Activated B cell treated with CpG ODN at 0.5 μM for 24 hours (primary cell): ENCODE measurements around the gene ZCCHC2. TPM values are rescaled to one million over a fixed set of nuclear protein-coding genes. Genes with fewer than 3 reads are reported as not detected.

Experiments
- ATAC-seq: fragments of 200-7000 bp; cut with Tn5 transposase; one replicate; pipeline ENCODE4 v1.10.0; 2021; ENCODE audit warnings: low read depth, mild to moderate bottlenecking, moderate library complexity
- CTCF ChIA-PET: fragments of 350-600 bp; sonication (Branson Sonifier 250); formaldehyde crosslinking; loops from one replicate; lab custom pipeline; 2021; ENCODE audit warnings: antibody characterized with exemption; lab: Charles Lee
- POLR2A ChIA-PET: fragments of 350-600 bp; sonication (Branson Sonifier 250); formaldehyde crosslinking; loops from one replicate; lab custom pipeline; 2021; ENCODE audit warnings: antibody characterized with exemption; lab: Charles Lee
- DNase-seq: peaks from one replicate; pipeline ENCODE4 v3.0.0; 2022
- H3K27ac Mint-ChIP-seq: one replicate; pipeline ENCODE4 v1.8.0; 2020; ENCODE audit warnings: mixed read lengths
- H3K27me3 Mint-ChIP-seq: one replicate; pipeline ENCODE4 v1.8.0; 2021; ENCODE audit warnings: mixed read lengths
- H3K36me3 Mint-ChIP-seq: one replicate; pipeline ENCODE4 v1.8.0; 2021; ENCODE audit warnings: low read depth, mixed read lengths
- H3K4me1 Mint-ChIP-seq: one replicate; pipeline ENCODE4 v1.8.0; 2021; ENCODE audit warnings: mixed read lengths
- H3K4me3 Mint-ChIP-seq: one replicate; pipeline ENCODE4 v1.8.0; 2020; ENCODE audit warnings: mild to moderate bottlenecking, mixed read lengths
- H3K9me3 Mint-ChIP-seq: one replicate; pipeline ENCODE4 v1.8.0; 2020; ENCODE audit warnings: mixed read lengths
- intact Hi-C: fragments of 100-400 bp; cut with micrococcal nuclease; formaldehyde crosslinking; loops from one replicate; pipeline ENCODE4 v1.15.1; 2024
- total RNA-seq: library from RNA; stranded (reverse); gene quantifications from 2 replicates; pipeline ENCODE4 v1.2.3, GENCODE V29; 2022
- TF ChIP-seq, protein P1 (sequence below): fragments of 200-600 bp; IDR thresholded peaks from one replicate; pipeline ENCODE4 v1.8.0; 2022; ENCODE audit warnings: antibody characterized with exemption, mild to moderate bottlenecking

ZCCHC2 gene
- total RNA-seq, 1 donor from 2014 or later = 29.4 TPM

DNA sequence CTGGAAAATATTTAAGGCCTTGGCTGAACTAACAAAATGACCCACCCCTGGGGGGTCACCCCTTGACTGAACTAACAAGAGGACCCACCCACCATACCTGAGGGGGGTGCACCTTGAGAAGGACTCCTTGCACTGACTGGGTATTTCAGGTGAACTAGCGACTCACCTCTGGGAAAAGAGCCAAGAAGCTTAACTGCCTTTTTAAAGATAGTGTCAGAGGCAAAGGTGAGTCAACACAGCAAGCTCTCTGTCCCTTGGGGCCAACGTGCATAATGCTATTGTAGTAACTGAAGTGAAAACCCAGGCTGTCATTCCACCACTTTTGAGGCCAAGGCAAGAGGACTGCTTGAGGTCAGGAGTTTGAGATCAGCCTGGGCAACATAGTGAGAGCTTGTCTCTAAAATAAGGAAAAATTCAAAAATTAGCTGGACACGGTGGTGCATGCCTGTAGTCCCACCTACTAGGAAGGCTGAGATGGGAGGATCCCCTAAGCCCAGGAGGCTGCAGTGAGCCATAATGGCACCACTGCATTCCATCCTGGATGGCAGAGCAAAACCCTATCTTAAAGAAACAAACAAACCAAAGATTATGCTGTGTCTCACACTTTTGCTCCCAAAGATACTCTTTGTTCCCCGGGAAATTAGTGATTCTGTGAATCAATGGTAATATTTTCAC lies 36.4 kb upstream of the ZCCHC2 start:
- TF ChIP-seq, protein P1, sequence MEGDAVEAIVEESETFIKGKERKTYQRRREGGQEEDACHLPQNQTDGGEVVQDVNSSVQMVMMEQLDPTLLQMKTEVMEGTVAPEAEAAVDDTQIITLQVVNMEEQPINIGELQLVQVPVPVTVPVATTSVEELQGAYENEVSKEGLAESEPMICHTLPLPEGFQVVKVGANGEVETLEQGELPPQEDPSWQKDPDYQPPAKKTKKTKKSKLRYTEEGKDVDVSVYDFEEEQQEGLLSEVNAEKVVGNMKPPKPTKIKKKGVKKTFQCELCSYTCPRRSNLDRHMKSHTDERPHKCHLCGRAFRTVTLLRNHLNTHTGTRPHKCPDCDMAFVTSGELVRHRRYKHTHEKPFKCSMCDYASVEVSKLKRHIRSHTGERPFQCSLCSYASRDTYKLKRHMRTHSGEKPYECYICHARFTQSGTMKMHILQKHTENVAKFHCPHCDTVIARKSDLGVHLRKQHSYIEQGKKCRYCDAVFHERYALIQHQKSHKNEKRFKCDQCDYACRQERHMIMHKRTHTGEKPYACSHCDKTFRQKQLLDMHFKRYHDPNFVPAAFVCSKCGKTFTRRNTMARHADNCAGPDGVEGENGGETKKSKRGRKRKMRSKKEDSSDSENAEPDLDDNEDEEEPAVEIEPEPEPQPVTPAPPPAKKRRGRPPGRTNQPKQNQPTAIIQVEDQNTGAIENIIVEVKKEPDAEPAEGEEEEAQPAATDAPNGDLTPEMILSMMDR = no peak
- intact Hi-C loops = no loop called here
- ChIA-PET POLR2A (no interaction called here), CTCF (no interaction called here)
- Mint-ChIP-seq H3K27ac (no peak overlapping the region), H3K4me1 (no peaks in the 10 kb centered on the region), H3K36me3 (no peaks in the 10 kb centered on the region), H3K9me3 (peaks cover 6% of the 10 kb centered on the region), H3K4me3 (no peak overlapping the region), H3K27me3 (peaks cover 9% of the 10 kb centered on the region)
- DNase-seq (no peak), ATAC-seq (no peak)

DNA sequence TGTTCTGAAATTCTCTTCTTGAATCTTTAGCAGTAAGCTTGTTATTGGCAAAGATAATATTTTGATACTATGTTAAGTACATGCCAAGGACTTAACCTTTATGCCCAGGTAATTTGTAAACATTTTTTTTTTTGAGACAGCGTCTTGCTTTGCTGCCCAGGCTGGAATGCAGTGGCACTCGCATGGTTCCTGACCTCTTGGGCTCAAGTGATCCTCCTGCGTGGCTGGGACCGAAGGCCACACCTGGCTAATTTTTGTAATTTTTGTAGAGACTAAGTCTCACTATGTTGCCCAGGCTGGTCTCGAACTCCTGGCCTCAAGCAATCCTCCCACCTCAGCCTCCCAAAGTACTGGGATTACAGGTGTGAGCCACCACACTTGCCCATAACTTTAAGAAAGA lies 35.7 kb upstream of the ZCCHC2 start:
- Mint-ChIP-seq H3K27me3 (peaks cover 13% of the 10 kb centered on the region), H3K27ac (no peak overlapping the region), H3K4me3 (no peak overlapping the region), H3K9me3 (no peaks in the 10 kb centered on the region), H3K4me1 (no peaks in the 10 kb centered on the region), H3K36me3 (no peaks in the 10 kb centered on the region)
- DNase-seq = no peak
- intact Hi-C loops = no loop called here
- ChIA-PET POLR2A (no interaction called here), CTCF (no interaction called here)
- TF ChIP-seq, protein P1 = no peak
- no peak for ATAC-seq

DNA sequence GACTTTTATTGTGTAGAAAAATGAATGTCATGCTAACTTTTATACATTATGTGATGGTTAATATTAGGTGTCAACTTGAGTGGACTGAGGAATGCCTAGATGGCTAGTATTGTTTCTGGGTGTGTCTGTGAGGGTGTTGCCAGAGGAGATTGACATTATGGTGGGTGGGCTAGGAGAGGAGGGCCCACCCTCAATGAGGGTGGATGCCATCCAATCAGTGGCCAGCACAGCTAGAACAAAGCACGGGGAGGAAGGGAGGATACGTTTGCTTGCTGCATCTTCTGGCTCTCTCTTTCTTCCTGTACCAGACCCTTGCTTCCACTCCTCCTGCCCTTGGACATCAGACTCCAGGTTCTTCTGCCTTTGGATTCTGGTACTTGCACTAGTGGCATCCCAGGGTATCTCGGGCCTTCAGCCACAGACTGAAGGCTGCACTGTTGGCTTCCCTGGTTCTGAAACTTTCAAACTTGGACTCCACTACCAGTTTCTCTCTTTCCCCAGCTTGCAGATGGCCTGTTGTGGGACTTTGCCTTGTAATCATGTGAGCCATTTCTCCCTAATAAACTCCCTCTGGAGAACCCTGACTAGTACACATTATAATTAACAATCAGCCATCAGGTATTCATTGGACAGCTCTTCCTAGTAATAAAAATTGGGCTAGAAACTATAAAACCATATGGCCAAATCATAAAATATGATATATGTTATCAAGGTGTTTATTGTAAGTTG lies 31.7 kb upstream of the ZCCHC2 start:
- no peak for DNase-seq
- Mint-ChIP-seq H3K27ac (no peak overlapping the region), H3K27me3 (peaks cover 16% of the 10 kb centered on the region), H3K9me3 (no peaks in the 10 kb centered on the region), H3K4me1 (no peaks in the 10 kb centered on the region), H3K4me3 (no peak overlapping the region), H3K36me3 (no peaks in the 10 kb centered on the region)
- ATAC-seq = no peak
- intact Hi-C loops = no loop called here
- ChIA-PET POLR2A (no interaction called here), CTCF (no interaction called here)
- TF ChIP-seq, protein P1 = no peak

DNA sequence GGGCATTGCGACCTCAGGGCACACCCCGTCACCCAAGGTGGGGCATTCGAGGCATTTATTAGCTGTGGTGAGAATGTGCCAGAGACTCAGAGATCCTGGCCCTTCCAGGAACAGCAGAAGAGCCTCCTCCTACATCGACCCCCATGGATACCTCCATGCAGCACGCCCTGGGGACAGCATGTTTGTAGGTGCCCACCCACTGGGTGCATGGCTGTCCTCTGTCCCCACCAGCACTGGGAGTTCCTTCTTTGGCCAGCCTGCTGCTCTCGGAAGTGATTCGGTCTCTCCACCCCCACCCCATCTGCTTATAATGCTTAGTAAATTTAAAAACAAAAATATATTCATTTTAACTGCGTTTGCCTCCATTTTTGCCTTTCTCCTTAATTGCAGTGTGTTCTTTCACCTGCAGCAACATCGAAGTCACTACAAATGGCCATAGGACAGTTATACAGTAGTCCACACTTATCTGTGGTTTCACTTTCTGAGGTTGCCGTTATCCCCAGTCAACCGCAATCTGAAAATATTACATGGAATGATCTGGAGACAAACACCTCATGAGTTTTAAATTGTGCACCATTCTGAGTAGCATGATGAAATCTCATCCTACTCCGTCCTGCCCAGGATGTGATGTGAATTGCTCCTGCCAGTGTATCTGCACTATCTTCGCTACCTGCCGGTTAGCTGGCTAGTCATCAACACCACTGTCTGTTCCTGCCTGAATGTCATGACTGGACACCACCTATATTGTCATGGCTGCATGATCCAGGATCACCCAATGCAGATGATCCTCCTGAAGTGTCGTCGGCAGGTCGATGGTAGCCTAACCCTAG lies 29.6 kb upstream of the ZCCHC2 start:
- TF ChIP-seq, protein P1 = no peak
- Mint-ChIP-seq H3K9me3 (no peaks in the 10 kb centered on the region), H3K4me3 (no peak overlapping the region), H3K27me3 (peaks cover 22% of the 10 kb centered on the region), H3K36me3 (no peaks in the 10 kb centered on the region), H3K27ac (no peak overlapping the region), H3K4me1 (no peaks in the 10 kb centered on the region)
- intact Hi-C loops = no loop called here
- DNase-seq = no peak
- ATAC-seq = no peak
- CTCF ChIA-PET = no interaction called here
- POLR2A ChIA-PET = no interaction called here

DNA sequence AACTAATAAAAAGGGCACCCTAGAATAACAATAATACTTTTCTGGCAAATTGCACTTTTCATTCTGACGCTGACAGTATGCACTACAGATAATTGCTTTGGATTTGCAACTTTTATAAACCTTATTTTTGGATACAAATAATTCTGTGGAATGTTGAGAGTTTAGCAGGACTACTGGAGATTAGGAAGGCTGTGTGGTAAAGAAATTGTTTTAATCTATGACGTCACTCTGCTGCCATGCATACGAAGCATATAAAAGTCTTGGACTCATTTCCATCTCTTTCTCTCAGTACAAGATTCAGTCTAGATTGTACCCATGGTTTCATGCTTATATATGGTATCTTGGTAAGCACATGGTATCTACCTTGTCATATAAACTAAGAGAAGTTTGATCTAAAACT lies 28.1 kb upstream of the ZCCHC2 start:
- POLR2A ChIA-PET = no interaction called here
- CTCF ChIA-PET = no interaction called here
- ATAC-seq (no peak), DNase-seq (no peak)
- Mint-ChIP-seq H3K36me3 (no peaks in the 10 kb centered on the region), H3K4me3 (no peak overlapping the region), H3K27ac (no peak overlapping the region), H3K27me3 (peaks cover 25% of the 10 kb centered on the region), H3K4me1 (peaks cover 10% of the 10 kb centered on the region), H3K9me3 (no peaks in the 10 kb centered on the region)
- intact Hi-C loops = no loop called here
- TF ChIP-seq, protein P1 = no peak
